C4-2B (cell line): ENCODE data around the gene RRP12.

Experiments used
- H3K27ac ChIP-seq: fragments of 450-650 bp; 2 replicates; pipeline ENCODE4 v1.5.1; 2017
- ZFX ChIP-seq: fragments of 450-650 bp; IDR thresholded peaks from 2 replicates; pipeline ENCODE4 v1.6.1; 2017
- TF ChIP-seq, protein P1 (sequence below): fragments of 450-650 bp; conservative IDR thresholded peaks from 2 replicates; pipeline ENCODE4 v1.5.1; 2017; ENCODE audit warnings: mild to moderate bottlenecking

Gene RRP12

DNA sequence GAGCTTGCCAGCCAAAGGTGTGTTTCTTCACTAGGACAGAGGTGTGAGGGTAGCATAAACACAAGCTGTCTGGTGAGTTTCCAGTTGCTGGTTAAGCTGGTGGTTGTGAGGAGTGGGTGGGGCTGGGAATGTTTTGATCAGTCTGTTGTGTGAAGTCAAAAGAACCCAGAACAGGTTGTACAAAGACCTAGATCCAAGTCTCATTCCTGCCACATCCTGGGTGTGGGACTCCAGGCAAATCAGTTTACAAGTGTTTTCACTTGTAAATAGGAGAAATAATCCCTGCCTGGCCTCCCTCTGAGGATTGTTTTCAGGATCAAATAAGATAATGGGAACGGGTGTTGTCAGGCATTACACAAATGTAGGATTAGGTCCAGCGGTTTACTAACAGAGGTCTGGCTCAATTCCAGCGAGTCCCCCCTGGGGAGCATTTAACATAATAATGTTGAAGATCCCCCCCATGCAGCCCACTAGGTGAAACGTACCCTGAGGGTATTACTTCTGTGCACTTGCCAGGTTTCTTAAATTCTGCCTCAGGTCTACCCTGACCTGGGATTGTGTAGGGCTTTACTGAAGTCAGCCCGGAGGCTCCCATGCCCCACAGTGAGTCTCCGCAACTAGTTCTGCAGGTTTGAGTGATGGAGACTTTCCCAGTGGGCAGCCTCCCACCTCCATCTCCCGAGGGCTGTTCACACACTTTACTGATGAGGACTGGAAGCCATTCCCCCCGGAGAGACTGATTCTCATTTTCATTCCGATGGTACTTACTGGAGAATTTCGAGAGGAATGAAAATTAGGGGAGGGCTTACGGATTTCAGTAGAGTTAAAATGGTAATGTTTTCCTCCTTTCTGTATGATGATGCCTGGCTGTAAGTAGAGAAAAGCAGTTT lies 64.0 kb downstream of the RRP12 start:
- TF ChIP-seq, protein P1, sequence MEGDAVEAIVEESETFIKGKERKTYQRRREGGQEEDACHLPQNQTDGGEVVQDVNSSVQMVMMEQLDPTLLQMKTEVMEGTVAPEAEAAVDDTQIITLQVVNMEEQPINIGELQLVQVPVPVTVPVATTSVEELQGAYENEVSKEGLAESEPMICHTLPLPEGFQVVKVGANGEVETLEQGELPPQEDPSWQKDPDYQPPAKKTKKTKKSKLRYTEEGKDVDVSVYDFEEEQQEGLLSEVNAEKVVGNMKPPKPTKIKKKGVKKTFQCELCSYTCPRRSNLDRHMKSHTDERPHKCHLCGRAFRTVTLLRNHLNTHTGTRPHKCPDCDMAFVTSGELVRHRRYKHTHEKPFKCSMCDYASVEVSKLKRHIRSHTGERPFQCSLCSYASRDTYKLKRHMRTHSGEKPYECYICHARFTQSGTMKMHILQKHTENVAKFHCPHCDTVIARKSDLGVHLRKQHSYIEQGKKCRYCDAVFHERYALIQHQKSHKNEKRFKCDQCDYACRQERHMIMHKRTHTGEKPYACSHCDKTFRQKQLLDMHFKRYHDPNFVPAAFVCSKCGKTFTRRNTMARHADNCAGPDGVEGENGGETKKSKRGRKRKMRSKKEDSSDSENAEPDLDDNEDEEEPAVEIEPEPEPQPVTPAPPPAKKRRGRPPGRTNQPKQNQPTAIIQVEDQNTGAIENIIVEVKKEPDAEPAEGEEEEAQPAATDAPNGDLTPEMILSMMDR: no peak
- TF ChIP-seq ZFX: no peak
- peak overlapping the region; percentile 59 for H3K27ac ChIP-seq

DNA sequence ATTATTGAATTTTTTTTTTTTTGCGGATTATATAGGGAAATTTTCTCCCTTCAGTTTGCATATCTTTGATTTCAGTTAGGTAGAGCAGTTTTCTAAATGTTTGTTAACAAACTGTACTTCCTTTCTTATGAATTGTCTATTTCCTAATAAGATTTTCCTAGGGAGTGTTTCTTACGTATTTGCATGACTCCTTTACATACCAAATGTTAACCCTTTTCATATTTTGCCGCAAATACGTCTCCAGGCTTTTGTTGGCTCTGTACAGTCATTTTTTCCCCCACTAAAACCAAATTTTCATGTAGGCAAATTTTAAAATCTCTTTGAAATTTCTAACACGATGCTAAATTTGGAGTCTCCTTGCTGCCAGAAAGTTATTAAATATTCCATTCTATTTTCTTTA lies 64.7 kb downstream of the RRP12 start:
- no peak overlapping the region for H3K27ac ChIP-seq
- TF ChIP-seq, protein P1: no peak
- TF ChIP-seq ZFX: no peak

DNA sequence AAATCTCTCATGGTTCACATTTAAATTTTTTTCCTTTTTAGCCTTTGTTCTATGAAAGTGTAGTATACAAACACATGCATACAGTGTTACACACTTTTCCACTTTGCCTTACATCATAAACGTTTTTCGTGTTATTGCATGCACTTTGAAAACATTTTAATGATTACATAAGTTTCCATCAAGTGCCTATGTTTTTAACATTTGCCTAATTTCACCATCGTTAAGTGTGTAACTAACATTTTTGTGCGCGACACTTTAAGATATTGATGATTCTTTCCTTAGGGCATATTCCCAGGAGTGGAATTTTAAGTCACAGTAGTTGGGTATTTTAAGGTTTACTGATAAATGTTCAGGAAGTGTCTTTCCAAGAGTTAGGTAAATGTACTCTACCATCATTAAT lies 65.1 kb downstream of the RRP12 start:
- no peak overlapping the region for H3K27ac ChIP-seq
- TF ChIP-seq, protein P1: no peak
- no peak for TF ChIP-seq ZFX

DNA sequence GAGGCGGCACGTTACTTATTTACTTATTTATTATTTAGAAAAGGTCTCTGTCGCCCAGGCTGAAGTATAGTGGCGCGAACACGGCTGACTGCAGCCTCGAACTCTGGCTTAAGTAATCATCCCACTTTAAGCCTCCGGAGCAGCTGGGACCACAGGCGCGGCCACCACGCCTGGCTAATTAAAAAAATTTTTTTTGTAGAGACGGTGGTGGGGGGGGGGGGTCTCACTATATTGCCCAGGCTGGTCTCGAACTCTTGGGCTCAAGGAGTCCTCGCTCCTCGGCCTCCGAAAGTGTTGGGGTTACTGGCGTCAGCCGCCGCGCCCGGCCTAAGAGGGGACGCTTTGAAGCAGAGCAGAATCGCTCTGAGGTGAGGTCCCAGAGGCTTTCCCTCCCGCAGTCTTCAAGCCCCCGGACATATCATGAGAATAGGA lies 65.9 kb downstream of the RRP12 start:
- H3K27ac ChIP-seq: peak overlapping the region; percentile 96
- no peak for TF ChIP-seq ZFX
- TF ChIP-seq, protein P1: no peak

DNA sequence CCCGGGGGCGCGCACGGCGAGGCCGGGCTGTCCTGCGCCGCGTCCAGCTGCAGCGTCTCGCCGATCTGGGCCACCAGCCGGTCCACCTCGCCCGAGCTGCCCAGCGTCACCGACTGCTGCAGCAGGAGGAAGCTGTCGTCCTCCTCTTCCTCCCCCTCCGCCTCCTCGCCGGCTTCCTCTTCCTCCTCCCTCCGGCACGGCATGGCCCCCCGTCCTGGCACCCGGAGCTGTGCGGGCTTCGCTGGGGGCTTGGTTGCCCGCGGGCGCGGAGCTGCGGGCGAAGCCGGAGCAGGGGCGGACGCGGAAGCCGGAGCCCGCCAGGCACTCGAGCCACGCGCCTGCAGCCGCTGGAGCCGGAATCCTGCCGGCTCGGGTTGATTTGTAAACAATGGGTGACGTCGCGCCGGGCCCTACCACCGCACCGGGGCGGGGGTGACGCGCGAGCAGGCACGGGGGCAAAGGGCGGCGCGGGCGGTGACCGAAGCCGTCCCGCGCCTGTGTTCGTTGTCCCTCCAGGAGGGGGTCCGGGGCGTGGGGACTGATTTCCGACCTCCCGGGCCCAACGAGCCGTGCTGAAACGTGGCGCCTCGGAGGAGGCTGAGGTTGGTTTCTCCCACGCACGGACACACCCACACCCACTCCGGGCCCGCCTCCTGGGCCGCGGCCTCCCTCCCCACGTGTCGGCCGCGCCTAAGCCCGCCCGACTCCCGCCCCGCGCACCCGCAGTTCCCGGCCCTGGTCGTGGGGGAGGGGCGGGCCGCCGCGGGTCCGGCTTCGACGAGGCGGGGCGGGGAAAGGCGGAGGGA lies 66.6 kb downstream of the RRP12 start, which contains the start of gene FRAT2:
FRAT2 (minus strand) TSS at position 360 of the 806 bp plus-strand sequence; CDS start at position 203, 157 bp downstream.
- H3K27ac ChIP-seq: peak within 1 kb of the TSS; percentile 96

DNA sequence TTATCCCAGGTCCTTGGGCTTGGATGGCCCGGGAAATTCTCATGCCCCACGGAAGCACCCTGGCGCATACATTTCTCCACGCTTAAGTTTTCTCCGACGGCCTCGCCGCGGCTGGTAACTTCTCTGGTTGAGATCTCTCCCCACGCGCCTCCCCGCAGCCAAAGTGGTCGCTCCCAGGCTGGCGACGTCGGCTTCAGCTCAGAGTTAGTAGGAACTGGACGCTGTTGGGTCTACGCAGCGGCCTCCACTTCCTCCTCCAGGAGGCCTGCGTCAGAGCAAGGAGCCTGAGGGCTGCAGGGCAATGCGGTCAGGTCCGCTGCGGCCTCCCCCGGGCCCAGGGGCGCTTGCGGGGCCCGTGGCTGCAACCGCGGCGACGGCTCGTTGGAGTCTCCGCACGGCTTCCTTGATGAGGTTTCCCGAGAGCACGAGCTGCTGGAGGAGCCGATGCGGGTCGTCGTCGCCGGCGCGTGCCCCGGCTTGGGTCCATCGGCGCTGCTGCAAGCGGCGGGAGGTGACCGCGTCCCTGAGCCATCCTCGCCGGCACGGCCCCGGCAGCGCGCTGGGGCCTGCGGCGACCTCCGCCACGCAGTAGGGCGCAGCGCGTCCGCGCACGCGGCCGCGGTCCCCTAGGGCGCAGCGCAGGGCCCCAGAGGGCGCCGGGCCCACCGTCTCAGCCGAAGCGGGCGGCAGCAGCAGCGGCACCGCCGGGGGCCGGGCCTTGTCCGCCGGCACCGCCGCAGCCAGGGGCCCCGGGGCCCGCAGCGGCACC lies 67.4 kb downstream of the RRP12 start:
- peak overlapping the region; percentile 96 for H3K27ac ChIP-seq
- TF ChIP-seq, protein P1: no peak
- TF ChIP-seq ZFX: peak; percentile 96

More for the DNA sequence above, 66.6 kb downstream of the RRP12 start, which contains the start of gene FRAT2:
- TF ChIP-seq, protein P1: no peak
- no peak for TF ChIP-seq ZFX
